ENCODE measurements around the gene LHX1.
A peak's percentile ranks its signal among the peaks of the same experiment; 100 is the strongest.

Gene LHX1

DNA sequence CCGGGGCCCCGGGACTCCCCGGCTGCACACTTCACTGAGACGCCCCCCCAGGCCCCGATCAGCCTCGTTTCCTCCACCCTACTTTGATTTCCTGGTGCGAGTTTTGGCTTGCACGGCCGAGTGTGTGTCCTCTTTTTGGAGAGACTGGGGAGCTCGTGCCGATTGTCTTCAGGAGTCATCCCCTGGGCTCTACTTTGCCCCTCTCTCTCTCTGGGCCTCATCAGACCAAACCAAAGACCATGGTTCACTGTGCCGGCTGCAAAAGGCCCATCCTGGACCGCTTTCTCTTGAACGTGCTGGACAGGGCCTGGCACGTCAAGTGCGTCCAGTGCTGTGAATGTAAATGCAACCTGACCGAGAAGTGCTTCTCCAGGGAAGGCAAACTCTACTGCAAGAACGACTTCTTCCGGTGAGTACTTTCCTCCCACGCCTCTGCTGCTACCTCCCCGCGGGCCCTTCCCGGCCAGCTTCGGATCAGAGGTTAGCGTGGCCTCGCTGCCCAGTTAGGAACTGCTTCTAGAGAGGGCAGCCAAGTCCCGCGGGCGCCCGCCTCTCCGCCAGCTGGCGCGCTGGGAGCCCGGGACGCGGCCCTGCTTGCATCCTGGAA lies 787 bp downstream of the LHX1 start:
- peak; percentile 65 for DNase-seq (ENCODE audit: low spot score)

DNA sequence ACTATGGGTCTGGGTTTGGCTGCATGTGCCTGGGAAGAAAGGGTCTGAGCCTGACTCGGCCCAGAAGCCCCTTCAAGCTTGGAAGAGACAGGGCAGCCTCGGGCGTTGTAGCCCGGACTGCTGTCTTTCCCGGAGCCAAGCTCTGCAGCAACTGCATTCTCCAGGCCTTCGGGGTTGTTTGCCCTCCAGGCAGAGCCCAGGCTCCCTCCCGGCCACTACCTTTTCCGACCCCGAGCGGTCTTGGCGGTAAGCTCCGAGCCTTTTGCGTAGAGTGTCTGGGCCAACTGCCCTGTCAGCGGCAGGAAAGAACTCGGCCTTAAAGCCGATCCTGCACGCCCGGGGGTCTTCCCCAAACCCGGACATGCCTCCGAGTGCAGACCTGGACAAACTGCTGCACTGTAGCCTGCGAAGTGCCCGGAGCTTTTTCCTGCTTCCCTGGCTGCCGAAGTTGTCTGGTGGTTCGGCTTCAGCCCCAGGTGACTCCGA lies 1.3 kb downstream of the LHX1 start:
- TF ChIP-seq, protein P1, sequence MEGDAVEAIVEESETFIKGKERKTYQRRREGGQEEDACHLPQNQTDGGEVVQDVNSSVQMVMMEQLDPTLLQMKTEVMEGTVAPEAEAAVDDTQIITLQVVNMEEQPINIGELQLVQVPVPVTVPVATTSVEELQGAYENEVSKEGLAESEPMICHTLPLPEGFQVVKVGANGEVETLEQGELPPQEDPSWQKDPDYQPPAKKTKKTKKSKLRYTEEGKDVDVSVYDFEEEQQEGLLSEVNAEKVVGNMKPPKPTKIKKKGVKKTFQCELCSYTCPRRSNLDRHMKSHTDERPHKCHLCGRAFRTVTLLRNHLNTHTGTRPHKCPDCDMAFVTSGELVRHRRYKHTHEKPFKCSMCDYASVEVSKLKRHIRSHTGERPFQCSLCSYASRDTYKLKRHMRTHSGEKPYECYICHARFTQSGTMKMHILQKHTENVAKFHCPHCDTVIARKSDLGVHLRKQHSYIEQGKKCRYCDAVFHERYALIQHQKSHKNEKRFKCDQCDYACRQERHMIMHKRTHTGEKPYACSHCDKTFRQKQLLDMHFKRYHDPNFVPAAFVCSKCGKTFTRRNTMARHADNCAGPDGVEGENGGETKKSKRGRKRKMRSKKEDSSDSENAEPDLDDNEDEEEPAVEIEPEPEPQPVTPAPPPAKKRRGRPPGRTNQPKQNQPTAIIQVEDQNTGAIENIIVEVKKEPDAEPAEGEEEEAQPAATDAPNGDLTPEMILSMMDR (IDR thresholded peaks at IDR 0.05; ENCODE audit: borderline replicate concordance, control extremely low read depth, extremely low read depth, insufficient read depth, missing control alignments): no peak
- in situ Hi-C loops (cut with MboI; ENCODE audit: low sequenced_read_pairs, unreplicated experiment): no loop called here
- no peak for DNase-seq (ENCODE audit: low spot score)

More for the DNA sequence above, 787 bp downstream of the LHX1 start:
- TF ChIP-seq, protein P1 (IDR thresholded peaks at IDR 0.05; ENCODE audit: borderline replicate concordance, control extremely low read depth, extremely low read depth, insufficient read depth, missing control alignments): no peak
- in situ Hi-C loops (cut with MboI; ENCODE audit: low sequenced_read_pairs, unreplicated experiment): no loop called here

DNA sequence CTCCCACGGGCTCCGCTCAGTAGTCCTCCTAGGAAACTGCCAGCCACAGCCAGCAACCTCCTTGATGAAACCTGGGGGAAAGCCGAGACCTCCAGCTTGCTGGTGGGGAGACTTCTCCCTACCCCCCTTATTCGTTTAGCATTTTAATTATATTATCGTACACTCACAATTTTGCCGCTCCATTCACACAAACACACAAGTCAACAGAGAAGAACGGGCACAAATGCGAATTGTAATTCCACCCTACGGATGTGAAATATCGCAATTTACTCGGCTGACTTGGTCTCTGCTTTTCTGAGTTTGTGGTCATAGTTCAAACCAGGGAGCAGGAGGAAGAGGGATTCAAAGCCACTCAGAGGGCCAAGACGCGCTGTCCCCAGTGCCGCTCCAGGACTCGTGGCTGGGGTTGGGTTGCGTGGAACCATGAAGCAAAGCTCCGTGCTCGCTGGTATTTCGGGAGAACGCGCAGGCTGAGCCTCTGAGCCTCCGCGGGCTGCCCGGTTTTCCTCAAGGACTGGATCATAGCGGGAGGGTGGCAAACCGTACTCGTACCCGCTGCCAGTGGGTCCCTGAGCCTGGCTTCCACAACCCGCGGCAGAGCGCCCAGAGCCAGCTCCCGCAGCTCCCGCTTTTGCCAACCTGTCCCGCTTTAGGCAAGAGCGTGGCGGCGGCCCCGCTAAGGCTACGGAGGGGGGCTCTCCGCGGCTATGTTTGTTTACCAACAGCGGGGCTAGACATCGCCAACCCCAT lies 2.0 kb downstream of the LHX1 start:
- no peak for DNase-seq (ENCODE audit: low spot score)
- TF ChIP-seq, protein P1 (IDR thresholded peaks at IDR 0.05; ENCODE audit: borderline replicate concordance, control extremely low read depth, extremely low read depth, insufficient read depth, missing control alignments): no peak
- in situ Hi-C loops (cut with MboI; ENCODE audit: low sequenced_read_pairs, unreplicated experiment): no loop called here

DNA sequence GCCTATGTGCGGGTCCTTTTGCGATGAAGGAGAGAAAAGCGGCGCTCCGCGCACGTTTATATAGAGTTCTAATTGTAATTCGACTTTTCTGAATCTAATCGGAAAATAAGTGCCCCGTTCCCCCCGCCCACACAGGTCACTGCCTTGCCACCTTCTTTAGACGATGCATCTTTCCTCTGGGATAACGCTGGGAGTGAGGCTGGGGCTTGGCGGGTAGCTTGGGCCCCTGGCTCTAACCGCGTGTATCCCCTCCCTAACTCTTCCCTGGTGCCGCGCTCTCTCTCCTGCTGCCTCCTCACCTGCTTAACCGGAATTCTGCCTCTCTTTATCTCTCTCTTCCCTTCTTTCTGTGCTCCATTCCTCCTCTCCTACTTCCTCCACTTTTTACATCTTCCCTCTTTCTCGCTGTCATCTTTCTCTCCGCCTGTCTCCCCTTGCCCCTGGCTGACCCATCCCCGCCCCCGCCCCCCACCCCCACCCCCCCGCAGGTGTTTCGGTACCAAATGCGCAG lies 2.6 kb downstream of the LHX1 start:
- TF ChIP-seq, protein P1 (IDR thresholded peaks at IDR 0.05; ENCODE audit: borderline replicate concordance, control extremely low read depth, extremely low read depth, insufficient read depth, missing control alignments): no peak
- in situ Hi-C loops (cut with MboI; ENCODE audit: low sequenced_read_pairs, unreplicated experiment): no loop called here
- no peak for DNase-seq (ENCODE audit: low spot score)

DNA sequence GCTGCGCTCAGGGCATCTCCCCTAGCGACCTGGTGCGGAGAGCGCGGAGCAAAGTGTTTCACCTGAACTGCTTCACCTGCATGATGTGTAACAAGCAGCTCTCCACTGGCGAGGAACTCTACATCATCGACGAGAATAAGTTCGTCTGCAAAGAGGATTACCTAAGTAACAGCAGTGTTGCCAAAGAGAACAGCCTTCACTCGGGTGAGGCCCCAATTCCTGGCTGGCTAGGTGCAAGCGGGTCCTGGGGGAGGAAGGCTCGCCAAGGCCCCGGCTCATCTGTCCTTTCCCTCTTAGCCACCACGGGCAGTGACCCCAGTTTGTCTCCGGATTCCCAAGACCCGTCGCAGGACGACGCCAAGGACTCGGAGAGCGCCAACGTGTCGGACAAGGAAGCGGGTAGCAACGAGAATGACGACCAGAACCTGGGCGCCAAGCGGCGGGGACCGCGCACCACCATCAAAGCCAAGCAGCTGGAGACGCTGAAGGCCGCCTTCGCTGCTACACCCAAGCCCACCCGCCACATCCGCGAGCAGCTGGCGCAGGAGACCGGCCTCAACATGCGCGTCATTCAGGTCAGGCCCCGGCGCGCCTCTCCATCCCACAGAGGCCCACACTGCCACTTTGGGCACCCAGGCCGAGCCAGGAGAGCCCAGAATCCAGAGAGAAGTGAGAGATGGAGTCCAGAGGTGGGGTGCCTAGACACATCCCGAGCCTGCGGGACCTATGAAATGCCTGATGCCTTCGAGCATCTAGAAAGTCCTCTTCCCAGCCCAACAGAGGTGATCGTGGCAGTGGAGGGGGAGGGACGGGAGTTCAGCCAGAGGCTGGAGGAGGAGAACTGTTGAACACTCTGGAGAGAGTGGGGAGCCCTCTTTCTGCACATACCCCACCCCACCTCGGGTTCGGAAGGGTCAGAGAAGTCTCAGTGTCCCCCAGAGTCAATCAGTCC lies 3.3 kb downstream of the LHX1 start:
- in situ Hi-C loops (cut with MboI; ENCODE audit: low sequenced_read_pairs, unreplicated experiment): no loop called here
- TF ChIP-seq, protein P1 (IDR thresholded peaks at IDR 0.05; ENCODE audit: borderline replicate concordance, control extremely low read depth, extremely low read depth, insufficient read depth, missing control alignments): no peak
- DNase-seq (ENCODE audit: low spot score): no peak
